Adrenal gland (tissue), 5 donors: ENCODE measurements around the gene SLC9A2.

Source experiments
- POLR2A ChIP-seq, 2 donors: fragments of 450-650 bp; IDR thresholded peaks; one replicate each; pipeline ENCODE4 v1.6.1; 2017; ENCODE audit warnings: antibody characterized with exemption in 2 of 2, mild to moderate bottlenecking in 2 of 2, moderate library complexity in 1 of 2
- TF ChIP-seq, protein P1 (sequence below), 6 experiments: fragments of 450-650 bp in 4 of 6; fragments of 200-600 bp in 2 of 6; sonication (generic) in 1 of 6; IDR thresholded peaks; 1 replicate in 5 of 6; 2 replicates in 1 of 6; pipeline versions ENCODE4 v1.5.1 to v1.8.0; 2016 to 2021; ENCODE audit warnings: antibody characterized with exemption in 6 of 6, mild to moderate bottlenecking in 2 of 6, moderate library complexity in 1 of 6
- donor health status: DM: no; HTN: no; CAD: no.

GRCh38 chr2:102575888-102576287 is 43.5 kb upstream of the SLC9A2 start:
- TF ChIP-seq, protein P1, sequence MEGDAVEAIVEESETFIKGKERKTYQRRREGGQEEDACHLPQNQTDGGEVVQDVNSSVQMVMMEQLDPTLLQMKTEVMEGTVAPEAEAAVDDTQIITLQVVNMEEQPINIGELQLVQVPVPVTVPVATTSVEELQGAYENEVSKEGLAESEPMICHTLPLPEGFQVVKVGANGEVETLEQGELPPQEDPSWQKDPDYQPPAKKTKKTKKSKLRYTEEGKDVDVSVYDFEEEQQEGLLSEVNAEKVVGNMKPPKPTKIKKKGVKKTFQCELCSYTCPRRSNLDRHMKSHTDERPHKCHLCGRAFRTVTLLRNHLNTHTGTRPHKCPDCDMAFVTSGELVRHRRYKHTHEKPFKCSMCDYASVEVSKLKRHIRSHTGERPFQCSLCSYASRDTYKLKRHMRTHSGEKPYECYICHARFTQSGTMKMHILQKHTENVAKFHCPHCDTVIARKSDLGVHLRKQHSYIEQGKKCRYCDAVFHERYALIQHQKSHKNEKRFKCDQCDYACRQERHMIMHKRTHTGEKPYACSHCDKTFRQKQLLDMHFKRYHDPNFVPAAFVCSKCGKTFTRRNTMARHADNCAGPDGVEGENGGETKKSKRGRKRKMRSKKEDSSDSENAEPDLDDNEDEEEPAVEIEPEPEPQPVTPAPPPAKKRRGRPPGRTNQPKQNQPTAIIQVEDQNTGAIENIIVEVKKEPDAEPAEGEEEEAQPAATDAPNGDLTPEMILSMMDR (IDR thresholded peaks at IDR 0.05), result no peak
- TF ChIP-seq POLR2A (IDR thresholded peaks at IDR 0.05), result no peak
